ENCODE data around the gene IFNA21. TPM values are rescaled to one million over a fixed set of nuclear protein-coding genes. Genes with fewer than 3 reads are reported as not detected.
"Not testable (repeated sequence)": the region's sequence is repeated elsewhere in the genome, so short reads cannot be mapped to it uniquely, and the experiment has no call there.

Gene IFNA21
- total RNA-seq, 2 donors from 2014 or later: not detected

- DNase-seq; H3K27me3 ChIP-seq (ENCODE audit: control insufficient read depth, insufficient read depth, low read length, poor library complexity, severe bottlenecking); H3K9ac ChIP-seq (ENCODE audit: extremely low read depth, low read length, poor library complexity, severe bottlenecking); H3K9me3 Mint-ChIP-seq; H3K4me1 ChIP-seq (ENCODE audit: control insufficient read depth, insufficient read depth, low read length); H3K4me3 Mint-ChIP-seq; H3K4me1 Mint-ChIP-seq; H3K27ac ChIP-seq (ENCODE audit: low read depth, low read length); H3K36me3 ChIP-seq (ENCODE audit: control insufficient read depth, insufficient read depth, low read length); H3K4me3 ChIP-seq (ENCODE audit: low read length); H3K36me3 Mint-ChIP-seq (ENCODE audit: low read depth); H3K9me3 ChIP-seq (ENCODE audit: control insufficient read depth, low read length); H3K27ac Mint-ChIP-seq: not testable (repeated sequence)
- peaks cover 25% of the 10 kb centered on the region for H3K27me3 Mint-ChIP-seq (ENCODE audit: insufficient read depth)
- WGBS, 2 experiments (ENCODE audit: insufficient coverage in 1 of 2, insufficient read length in 1 of 2): 51 to 67% methylated on average over 1 to 6 of the region's 6 CpGs
- peak; percentile 81 for TF ChIP-seq CTCF (conservative IDR thresholded peaks at IDR 0.05)
Measured at GRCh38 chr9:21194867-21195776, 28.7 kb upstream of the IFNA21 start.

DNA sequence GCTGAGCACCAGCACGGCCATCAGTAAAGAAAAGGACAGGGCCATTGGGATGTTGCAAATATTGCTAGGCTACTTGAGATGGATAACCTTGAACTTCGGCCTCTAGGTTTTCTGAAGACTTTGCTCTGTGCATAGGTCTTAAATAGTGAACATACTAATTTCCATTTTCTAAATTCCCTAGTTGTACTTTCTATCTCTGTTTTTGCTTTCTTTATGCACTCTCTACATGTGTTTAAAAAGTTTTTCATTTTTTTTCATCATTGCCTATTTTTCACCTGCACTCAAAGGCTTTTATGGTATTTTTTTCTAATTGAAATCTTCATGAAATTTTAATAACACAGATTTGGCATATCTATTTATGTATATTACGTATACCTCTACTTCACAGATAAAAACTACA, 21.0 kb upstream of the IFNA21 start, which contains the start of gene IFNA4:
IFNA4 (minus strand) TSS at position 101 of the 400 bp plus-strand sequence; CDS start at position 45, 56 bp downstream.
- peaks cover 13% of the 10 kb centered on the region for H3K27me3 Mint-ChIP-seq (ENCODE audit: insufficient read depth)
- H3K4me1 Mint-ChIP-seq; H3K4me1 ChIP-seq (ENCODE audit: control insufficient read depth, insufficient read depth, low read length); H3K36me3 ChIP-seq (ENCODE audit: control insufficient read depth, insufficient read depth, low read length); H3K27ac ChIP-seq (ENCODE audit: low read depth, low read length); H3K36me3 Mint-ChIP-seq (ENCODE audit: low read depth); H3K4me3 Mint-ChIP-seq; DNase-seq; H3K9me3 ChIP-seq (ENCODE audit: control insufficient read depth, low read length); H3K27me3 ChIP-seq (ENCODE audit: control insufficient read depth, insufficient read depth, low read length, poor library complexity, severe bottlenecking); H3K27ac Mint-ChIP-seq; H3K9me3 Mint-ChIP-seq; H3K4me3 ChIP-seq (ENCODE audit: low read length); H3K9ac ChIP-seq (ENCODE audit: extremely low read depth, low read length, poor library complexity, severe bottlenecking): not testable (repeated sequence)
- WGBS, 2 experiments (ENCODE audit: insufficient coverage in 1 of 2, insufficient read length in 1 of 2): 80% methylated on average over 1 of the region's 3 CpGs; no CpG with 5 or more reads in 1 of the 2 experiments

GRCh38 chr9:21182810-21183736, 16.6 kb upstream of the IFNA21 start:
- peaks cover 10% of the 10 kb centered on the region for H3K27me3 Mint-ChIP-seq (ENCODE audit: insufficient read depth)
- not testable (repeated sequence) for H3K36me3 ChIP-seq (ENCODE audit: control insufficient read depth, insufficient read depth, low read length); H3K27me3 ChIP-seq (ENCODE audit: control insufficient read depth, insufficient read depth, low read length, poor library complexity, severe bottlenecking); H3K4me3 Mint-ChIP-seq; H3K4me1 Mint-ChIP-seq; H3K9me3 Mint-ChIP-seq; H3K9ac ChIP-seq (ENCODE audit: extremely low read depth, low read length, poor library complexity, severe bottlenecking); H3K36me3 Mint-ChIP-seq (ENCODE audit: low read depth); H3K4me1 ChIP-seq (ENCODE audit: control insufficient read depth, insufficient read depth, low read length); H3K27ac ChIP-seq (ENCODE audit: low read depth, low read length); H3K4me3 ChIP-seq (ENCODE audit: low read length); H3K27ac Mint-ChIP-seq; H3K9me3 ChIP-seq (ENCODE audit: control insufficient read depth, low read length)
- 53% methylated on average over 3 of the region's 4 CpGs; no CpG with 5 or more reads in 1 of the 2 experiments for WGBS, 2 experiments (ENCODE audit: insufficient coverage in 1 of 2, insufficient read length in 1 of 2)
- TF ChIP-seq CTCF (conservative IDR thresholded peaks at IDR 0.05): peak; percentile 82
- DNase-seq: peak; percentile 65
